ENCODE measurements around the gene CC2D1B.

Gene CC2D1B

GRCh38 chr1:52358851-52359497 is 7.0 kb downstream of the CC2D1B start:
- DNase-seq, result no peak

DNA sequence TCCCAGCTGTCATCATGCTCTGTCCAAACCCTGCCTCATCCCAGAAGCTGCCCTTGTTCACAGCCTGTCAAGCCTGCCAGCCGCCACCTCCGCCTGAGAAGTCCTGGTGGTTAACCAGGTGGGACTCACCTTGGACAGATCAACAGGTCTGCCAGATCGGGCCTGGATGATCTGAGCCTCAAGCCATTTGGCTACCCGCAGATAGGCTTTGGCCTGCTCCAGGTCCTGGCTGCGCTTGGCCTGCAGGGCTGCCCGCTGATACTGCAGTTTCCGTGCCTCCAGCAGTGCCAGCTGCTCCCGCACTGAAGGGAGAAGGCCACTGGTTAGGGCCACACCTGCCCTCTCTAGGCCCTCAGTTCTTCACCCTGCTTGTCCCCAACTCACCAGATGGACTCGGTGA is 8.6 kb downstream of the CC2D1B start:
- no peak for DNase-seq

DNA sequence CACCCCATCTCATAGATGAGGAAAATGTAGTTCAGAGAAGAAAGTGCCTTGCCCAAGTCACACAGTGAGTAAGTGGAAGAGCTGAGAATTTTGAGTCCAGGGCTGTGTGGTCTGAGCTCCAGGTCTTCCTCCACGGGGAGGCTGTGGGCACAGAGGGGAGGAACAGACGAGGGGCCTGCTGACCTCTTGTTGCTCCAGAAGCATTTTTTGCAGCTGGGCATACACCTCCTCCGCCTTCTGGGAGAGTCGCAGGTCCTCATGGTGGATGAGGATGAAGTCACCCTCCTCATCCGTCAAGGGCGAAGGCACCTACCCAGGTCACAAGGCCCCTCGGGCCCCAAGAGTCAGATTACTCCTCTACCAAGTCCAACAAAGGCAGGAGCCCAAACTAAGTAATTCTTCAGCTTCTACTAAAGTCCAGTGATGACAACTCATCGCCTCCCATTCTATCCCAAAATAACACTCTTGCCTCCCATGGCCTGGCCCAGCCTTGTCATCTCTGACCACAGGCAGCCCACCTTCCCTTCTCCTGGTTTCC is 9.1 kb downstream of the CC2D1B start:
- no peak for DNase-seq

GRCh38 chr1:52355847-52356505 is 10.0 kb downstream of the CC2D1B start:
- DNase-seq, result no peak

GRCh38 chr1:52355436-52355835 is 10.6 kb downstream of the CC2D1B start:
- no peak for DNase-seq

DNA sequence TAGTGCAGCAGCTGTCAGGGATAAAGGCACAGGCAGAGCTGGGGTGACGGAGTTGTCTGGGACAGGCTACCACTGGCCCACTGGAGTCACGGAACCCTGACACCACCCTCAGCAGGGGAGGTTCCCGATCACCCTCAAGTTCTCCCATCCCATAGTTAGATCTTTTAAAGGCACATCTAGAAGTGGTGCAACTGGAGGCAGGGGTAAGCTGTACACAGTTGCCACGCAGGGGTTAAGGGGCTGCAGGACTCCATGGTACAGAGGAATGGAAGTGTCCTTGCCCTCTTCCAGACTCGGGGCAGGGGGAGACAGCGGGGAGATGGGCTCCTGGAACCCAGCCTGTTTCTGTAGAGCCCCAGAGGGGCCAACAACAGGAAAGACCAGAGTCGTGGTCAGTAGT is 13.3 kb downstream of the CC2D1B start:
- no peak for DNase-seq

- no peak for DNase-seq
Observed at GRCh38 chr1:52348704-52349300, 17.2 kb downstream of the CC2D1B start.

DNA sequence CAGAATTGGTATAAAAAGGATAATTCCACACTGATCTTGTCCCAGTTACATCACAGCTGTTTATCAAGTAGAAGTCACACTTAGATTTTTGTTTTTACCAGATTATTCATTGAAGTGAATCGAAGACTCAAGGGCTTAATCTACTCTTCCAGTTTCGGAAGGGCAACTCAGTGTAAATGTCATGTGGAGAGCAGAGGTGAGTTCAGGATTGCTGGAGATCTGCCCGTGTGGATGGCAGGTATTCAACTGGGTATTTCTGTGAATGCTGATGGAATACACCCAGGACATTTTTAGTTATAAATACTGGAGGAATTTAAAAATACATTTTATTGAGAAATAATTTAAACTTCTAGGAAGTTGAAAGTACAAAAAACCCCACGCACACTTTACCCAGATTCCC is 19.4 kb downstream of the CC2D1B start:
- no peak for DNase-seq

- no peak for DNase-seq
Observed at GRCh38 chr1:52345252-52345651, 20.8 kb downstream of the CC2D1B start.

DNA sequence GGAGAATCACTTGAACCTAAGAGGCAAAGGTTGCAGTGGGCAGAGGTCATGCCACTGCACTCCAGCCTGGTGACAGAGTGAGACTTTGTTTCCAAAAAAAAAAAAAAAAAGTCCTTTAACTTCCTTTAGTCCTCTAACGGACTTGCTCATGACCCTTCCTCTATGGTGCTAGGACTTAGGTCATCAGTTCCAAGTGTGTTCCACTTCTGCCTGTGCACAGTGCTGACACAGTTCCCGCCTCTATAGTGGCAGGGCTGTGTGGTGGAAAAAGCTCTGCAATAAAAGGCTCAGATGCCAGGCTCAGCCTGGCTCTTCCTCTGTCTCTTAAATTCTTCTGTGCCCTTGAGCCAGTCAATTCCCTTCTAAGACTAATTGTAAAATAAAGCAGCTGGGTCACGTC is 22.0 kb downstream of the CC2D1B start:
- DNase-seq, result no peak

GRCh38 chr1:52341655-52342260 is 24.2 kb downstream of the CC2D1B start:
- no peak for DNase-seq

DNA sequence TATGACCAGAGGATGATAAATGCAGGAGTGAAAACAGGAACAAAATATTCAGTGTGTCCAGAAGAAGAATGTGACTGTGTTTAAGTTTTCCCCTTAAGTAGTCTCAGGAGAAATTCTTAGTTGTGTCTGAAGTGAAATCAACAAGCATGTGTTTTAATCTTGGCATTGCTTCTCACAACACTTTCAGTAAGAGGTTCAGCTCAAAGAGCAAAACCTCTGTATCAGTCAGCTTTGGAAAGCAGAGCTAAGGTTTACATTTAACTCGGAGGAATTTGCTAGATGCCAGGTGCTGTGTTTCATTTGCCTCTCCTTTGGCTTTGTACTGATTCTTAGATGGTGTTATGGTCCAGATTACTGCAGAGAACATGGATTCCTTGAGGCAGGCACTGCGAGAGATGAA is 28.6 kb downstream of the CC2D1B start:
- DNase-seq, result no peak

- no peak for DNase-seq
Observed at GRCh38 chr1:52334906-52335528, 31.0 kb downstream of the CC2D1B start.

GRCh38 chr1:52332411-52332810 is 33.6 kb downstream of the CC2D1B start:
- no peak for DNase-seq

DNA sequence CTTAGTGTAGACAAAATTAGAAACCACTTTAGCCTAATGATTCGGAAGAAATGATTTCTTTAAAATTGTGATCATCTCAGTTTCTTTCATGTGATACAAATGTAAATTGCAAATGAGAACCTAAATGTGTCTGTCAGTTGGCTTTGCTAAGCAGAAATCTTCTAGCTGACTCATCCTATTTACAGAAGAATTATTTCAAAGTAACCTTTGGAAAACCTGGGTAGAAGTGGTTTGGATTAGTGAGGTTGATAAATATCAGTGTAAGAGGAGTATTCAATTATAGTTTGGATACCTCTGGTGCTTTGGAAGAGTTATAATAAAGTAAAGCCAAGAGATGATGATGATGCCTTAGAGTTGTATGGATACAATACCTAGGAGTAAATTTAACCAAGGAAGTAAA is 37.4 kb downstream of the CC2D1B start:
- DNase-seq, result no peak

- DNase-seq, result no peak
Observed at GRCh38 chr1:52325786-52326185, 40.2 kb downstream of the CC2D1B start.

DNA sequence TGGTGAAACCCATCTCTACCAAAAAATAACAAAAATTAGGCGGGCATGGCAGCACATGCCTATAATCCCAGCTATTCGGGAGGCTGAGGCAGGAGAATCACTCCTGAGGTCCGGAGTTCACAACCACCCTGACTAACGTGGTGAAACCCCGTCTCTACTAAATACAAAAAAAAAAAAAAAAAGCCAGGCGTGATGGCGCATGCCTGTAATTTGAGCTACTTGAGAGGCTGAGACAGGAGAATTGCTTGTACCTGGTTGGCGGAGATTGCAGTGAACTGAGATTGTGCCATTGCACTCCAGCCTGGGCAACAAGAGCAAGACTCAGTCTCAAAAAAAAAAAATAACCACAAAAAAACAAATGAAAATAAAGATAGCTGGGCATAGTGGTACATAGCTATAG is 42.3 kb downstream of the CC2D1B start:
- no peak for DNase-seq

- no peak for DNase-seq
Observed at GRCh38 chr1:52321061-52321460, 44.9 kb downstream of the CC2D1B start.

DNA sequence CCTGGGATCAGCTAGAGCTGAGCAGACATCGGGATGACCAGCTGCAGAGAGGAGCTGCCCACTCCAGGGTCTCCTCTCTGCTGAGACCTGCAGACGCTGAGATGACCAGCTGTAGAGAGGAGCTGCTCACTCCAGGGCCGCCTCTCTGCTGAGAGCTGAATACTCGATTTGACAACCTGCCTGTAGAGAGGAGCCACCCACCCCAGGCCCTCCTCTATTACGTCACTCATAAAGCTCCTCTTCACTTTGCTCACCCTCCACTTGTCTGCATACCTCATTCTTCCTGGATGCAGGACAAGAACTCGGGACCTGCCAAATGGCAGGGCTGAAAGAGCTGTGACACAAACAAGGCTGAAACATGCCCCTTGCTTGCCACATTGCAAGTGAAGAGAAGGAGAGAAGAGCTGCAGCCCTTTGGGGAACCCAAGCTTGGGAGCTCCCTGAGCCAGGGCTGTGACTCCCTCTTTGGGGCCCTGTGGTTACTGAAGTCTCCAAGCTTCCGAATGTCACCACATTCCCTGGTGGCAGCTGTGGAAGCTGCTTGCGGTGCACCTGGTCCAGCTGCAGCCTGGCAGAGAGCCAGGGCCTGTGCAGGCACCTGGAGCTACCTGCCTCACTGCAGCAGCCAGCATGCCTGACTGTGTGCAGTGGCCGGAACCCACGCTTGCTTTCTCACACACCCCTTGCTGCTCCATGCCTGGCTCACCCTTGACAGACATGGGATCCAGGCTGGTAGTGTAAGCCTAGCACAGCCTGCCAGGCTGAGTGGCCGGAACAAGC is 59.6 kb downstream of the CC2D1B start:
- DNase-seq, result no peak

- no peak for DNase-seq
Observed at GRCh38 chr1:52305417-52306226, 60.4 kb downstream of the CC2D1B start.

All from activated naive CD4-positive, alpha-beta T cell treated with Interleukin-2 at 50 U/mL for 16 hours (primary cell).